ENCODE measurements around the gene TMEM221. TPM values are rescaled to one million over a fixed set of nuclear protein-coding genes. Genes with fewer than 3 reads are reported as not detected.

TMEM221 gene
- total and polyA plus RNA-seq, 10 of the 15 experiments (the other 5 are each of a cell fraction or from before 2014, with no cell fraction given) = 0.04 to 0.24 TPM; not detected in 8

DNA sequence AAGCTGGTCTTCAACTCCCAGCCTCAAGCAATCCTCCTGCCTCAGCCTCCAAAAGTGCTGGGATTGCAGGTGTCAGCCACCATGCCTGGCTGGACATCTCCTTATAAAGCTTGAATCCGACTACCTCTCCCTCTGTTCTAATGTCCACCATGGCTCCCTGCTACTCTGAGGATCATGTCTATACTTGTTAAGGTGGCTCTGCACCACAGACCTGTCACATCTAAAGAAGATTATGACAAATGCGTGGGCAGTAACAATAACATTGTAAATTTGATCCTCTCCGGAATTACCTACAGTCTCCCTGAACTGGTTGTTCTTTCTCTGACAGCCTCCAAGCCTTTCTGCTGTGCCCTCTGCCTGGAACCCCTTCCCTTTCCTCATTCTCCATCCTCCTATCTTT is 10.5 kb upstream of the TMEM221 start:
- in situ Hi-C loops (cut with MboI) = no loop called here
- ChIA-PET RAD21 (ENCODE audit: unreplicated experiment) (no interaction called here), POLR2A (interaction anchor here (0.9 kb wide), 1 partner anchor 8 kb away, joined by 10 read pairs; no protein-coding TSS in a partner anchor), CTCF (no interaction called here), SMC1A (ENCODE audit: uncharacterized antibody, unreplicated experiment) (interaction anchor here (0.6 kb wide), 1 partner anchor 129 kb away, joined by 3 read pairs; no protein-coding TSS in a partner anchor)
- no peak overlapping the region for H3K4me2 ChIP-seq (ENCODE audit: control insufficient read depth, insufficient read depth)
- ATAC-seq (no peak), DNase-seq (ENCODE audit: low read depth, low spot score) (no peak), FAIRE-seq (no peak)
- H3K4me1 ChIP-seq (ENCODE audit: control insufficient read depth, insufficient read depth, low read length) = no peaks in the 10 kb centered on the region
- no TSS peak for BruUV-seq (replicated peaks)
- 31% methylated on average over 3 of the region's 3 CpGs for WGBS (ENCODE audit: insufficient coverage, insufficient replicate concordance, low lambda C conversion rate, missing lambda C conversion rate)
- no peak overlapping the region for H3K4me3 ChIP-seq
- no peak overlapping the region for H3K9ac ChIP-seq (ENCODE audit: control insufficient read depth, insufficient read depth, low read length)
- H2AFZ ChIP-seq (ENCODE audit: control insufficient read depth, low read depth, low read length) = no peak overlapping the region
- intact Hi-C loops (cut with micrococcal nuclease; ENCODE audit: unreplicated experiment) = no loop called here
- no peaks in the 10 kb centered on the region for H3K79me2 ChIP-seq (ENCODE audit: control insufficient read depth, insufficient read depth, low read length)
- no peaks in the 10 kb centered on the region for H4K20me1 ChIP-seq (ENCODE audit: control insufficient read depth, insufficient read depth)
- H3K27ac ChIP-seq (ENCODE audit: control insufficient read depth, insufficient read depth) = no peak overlapping the region
- no peaks in the 10 kb centered on the region for H3K9me3 ChIP-seq (replicated peaks; ENCODE audit: control insufficient read depth, insufficient read depth, low read length)
- H3K27me3 ChIP-seq (replicated peaks in 1 of 2; ENCODE audit: control insufficient read depth in 2 of 2, insufficient read depth in 2 of 2, low read length in 1 of 2) = peaks cover 3 to 7% of the 10 kb centered on the region in 2 experiments; a peak in 2 of 4 replicates
- no peaks in the 10 kb centered on the region for H3K36me3 ChIP-seq (ENCODE audit: control insufficient read depth in 2 of 2, insufficient read depth in 2 of 2, low read length in 1 of 2)
- TF ChIP-seq RUNX3 (IDR thresholded peaks at IDR 0.05; ENCODE audit: low read length) (peak; percentile 33; the same call in 1 of the 2 replicates), BRCA1 (IDR thresholded peaks at IDR 0.05; ENCODE audit: low read depth, low read length) (no peak), TCF12 (IDR thresholded peaks at IDR 0.05; ENCODE audit: low read depth, low read length) (no peak), ATF7 (IDR thresholded peaks at IDR 0.05; ENCODE audit: low read depth) (no peak), ESRRA (IDR thresholded peaks at IDR 0.05; ENCODE audit: low read length) (no peak)

DNA sequence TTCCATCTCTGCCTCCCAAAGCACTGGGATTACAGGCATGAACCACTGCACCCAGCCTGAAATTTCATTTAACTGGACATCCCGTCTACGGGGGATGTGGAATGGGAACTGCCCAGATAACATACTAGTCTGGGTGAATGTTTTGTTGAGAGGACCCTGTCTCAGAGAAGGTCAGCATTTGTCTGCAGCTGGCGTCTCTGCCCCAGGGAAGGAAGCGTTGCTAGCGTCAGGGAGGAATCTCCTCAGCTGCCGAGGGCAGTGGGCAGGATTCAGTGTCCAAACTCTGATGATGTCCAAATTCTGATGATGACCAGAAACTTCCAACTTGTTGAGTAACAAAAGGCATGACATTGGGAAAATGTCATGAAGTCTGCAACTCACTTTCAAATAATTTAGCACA is 9.1 kb upstream of the TMEM221 start:
- CTCF ChIA-PET = interaction anchor here (0.5 to 0.9 kb wide), 2 partner anchors 8 to 61 kb away, joined by 3 read pairs; no protein-coding TSS in a partner anchor
- SMC1A ChIA-PET (ENCODE audit: uncharacterized antibody, unreplicated experiment) = interaction anchor here (0.9 kb wide), 1 partner anchor 284 kb away, joined by 3 read pairs; no protein-coding TSS in a partner anchor
- ATAC-seq = no peak
- H3K79me2 ChIP-seq (ENCODE audit: control insufficient read depth, insufficient read depth, low read length) = no peaks in the 10 kb centered on the region
- no peaks in the 10 kb centered on the region for H3K36me3 ChIP-seq (ENCODE audit: control insufficient read depth in 2 of 2, insufficient read depth in 2 of 2, low read length in 1 of 2)
- in situ Hi-C loops (cut with MboI) (no loop called here), intact Hi-C loops (cut with micrococcal nuclease; ENCODE audit: unreplicated experiment) (no loop called here)
- no peaks in the 10 kb centered on the region for H4K20me1 ChIP-seq (ENCODE audit: control insufficient read depth, insufficient read depth)
- H3K4me1 ChIP-seq (ENCODE audit: control insufficient read depth, insufficient read depth, low read length) = no peaks in the 10 kb centered on the region
- H3K27me3 ChIP-seq (replicated peaks in 1 of 2; ENCODE audit: control insufficient read depth in 2 of 2, insufficient read depth in 2 of 2, low read length in 1 of 2) = peaks cover 3 to 7% of the 10 kb centered on the region in 2 experiments; a peak in 2 of 4 replicates
- no peaks in the 10 kb centered on the region for H3K9me3 ChIP-seq (replicated peaks; ENCODE audit: control insufficient read depth, insufficient read depth, low read length)
- no peak for DNase-seq (ENCODE audit: low read depth, low spot score)
- RAD21 ChIA-PET (ENCODE audit: unreplicated experiment) = no interaction called here
- no peak overlapping the region for H3K4me3 ChIP-seq
- BruUV-seq (replicated peaks) = no TSS peak
- POLR2A ChIA-PET = interaction anchor here (0.6 to 0.9 kb wide), 2 partner anchors 29 to 187 kb away, joined by 3 read pairs; no protein-coding TSS in a partner anchor
- WGBS (ENCODE audit: insufficient coverage, insufficient replicate concordance, low lambda C conversion rate, missing lambda C conversion rate) = 74% methylated on average over 6 of the region's 6 CpGs
- H3K4me2 ChIP-seq (ENCODE audit: control insufficient read depth, insufficient read depth) = no peak overlapping the region
- FAIRE-seq = no peak
- no peak overlapping the region for H3K9ac ChIP-seq (ENCODE audit: control insufficient read depth, insufficient read depth, low read length)
- H3K27ac ChIP-seq (ENCODE audit: control insufficient read depth, insufficient read depth) = no peak overlapping the region
- H2AFZ ChIP-seq (ENCODE audit: control insufficient read depth, low read depth, low read length) = no peak overlapping the region
- TF ChIP-seq, protein P1, sequence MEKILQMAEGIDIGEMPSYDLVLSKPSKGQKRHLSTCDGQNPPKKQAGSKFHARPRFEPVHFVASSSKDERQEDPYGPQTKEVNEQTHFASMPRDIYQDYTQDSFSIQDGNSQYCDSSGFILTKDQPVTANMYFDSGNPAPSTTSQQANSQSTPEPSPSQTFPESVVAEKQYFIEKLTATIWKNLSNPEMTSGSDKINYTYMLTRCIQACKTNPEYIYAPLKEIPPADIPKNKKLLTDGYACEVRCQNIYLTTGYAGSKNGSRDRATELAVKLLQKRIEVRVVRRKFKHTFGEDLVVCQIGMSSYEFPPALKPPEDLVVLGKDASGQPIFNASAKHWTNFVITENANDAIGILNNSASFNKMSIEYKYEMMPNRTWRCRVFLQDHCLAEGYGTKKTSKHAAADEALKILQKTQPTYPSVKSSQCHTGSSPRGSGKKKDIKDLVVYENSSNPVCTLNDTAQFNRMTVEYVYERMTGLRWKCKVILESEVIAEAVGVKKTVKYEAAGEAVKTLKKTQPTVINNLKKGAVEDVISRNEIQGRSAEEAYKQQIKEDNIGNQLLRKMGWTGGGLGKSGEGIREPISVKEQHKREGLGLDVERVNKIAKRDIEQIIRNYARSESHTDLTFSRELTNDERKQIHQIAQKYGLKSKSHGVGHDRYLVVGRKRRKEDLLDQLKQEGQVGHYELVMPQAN (conservative IDR thresholded peaks at IDR 0.05) = no peak
- no peak for TF ChIP-seq STAT3 (IDR thresholded peaks at IDR 0.05; ENCODE audit: low read depth, low read length)
- TF ChIP-seq, protein P2, sequence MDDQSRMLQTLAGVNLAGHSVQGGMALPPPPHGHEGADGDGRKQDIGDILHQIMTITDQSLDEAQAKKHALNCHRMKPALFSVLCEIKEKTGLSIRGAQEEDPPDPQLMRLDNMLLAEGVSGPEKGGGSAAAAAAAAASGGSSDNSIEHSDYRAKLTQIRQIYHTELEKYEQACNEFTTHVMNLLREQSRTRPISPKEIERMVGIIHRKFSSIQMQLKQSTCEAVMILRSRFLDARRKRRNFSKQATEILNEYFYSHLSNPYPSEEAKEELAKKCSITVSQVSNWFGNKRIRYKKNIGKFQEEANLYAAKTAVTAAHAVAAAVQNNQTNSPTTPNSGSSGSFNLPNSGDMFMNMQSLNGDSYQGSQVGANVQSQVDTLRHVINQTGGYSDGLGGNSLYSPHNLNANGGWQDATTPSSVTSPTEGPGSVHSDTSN (IDR thresholded peaks at IDR 0.05; ENCODE audit: insufficient replicate concordance, low read depth, low read length) = no peak
- no peak for TF ChIP-seq ESRRA (IDR thresholded peaks at IDR 0.05; ENCODE audit: low read length)
- TF ChIP-seq, protein P3, sequence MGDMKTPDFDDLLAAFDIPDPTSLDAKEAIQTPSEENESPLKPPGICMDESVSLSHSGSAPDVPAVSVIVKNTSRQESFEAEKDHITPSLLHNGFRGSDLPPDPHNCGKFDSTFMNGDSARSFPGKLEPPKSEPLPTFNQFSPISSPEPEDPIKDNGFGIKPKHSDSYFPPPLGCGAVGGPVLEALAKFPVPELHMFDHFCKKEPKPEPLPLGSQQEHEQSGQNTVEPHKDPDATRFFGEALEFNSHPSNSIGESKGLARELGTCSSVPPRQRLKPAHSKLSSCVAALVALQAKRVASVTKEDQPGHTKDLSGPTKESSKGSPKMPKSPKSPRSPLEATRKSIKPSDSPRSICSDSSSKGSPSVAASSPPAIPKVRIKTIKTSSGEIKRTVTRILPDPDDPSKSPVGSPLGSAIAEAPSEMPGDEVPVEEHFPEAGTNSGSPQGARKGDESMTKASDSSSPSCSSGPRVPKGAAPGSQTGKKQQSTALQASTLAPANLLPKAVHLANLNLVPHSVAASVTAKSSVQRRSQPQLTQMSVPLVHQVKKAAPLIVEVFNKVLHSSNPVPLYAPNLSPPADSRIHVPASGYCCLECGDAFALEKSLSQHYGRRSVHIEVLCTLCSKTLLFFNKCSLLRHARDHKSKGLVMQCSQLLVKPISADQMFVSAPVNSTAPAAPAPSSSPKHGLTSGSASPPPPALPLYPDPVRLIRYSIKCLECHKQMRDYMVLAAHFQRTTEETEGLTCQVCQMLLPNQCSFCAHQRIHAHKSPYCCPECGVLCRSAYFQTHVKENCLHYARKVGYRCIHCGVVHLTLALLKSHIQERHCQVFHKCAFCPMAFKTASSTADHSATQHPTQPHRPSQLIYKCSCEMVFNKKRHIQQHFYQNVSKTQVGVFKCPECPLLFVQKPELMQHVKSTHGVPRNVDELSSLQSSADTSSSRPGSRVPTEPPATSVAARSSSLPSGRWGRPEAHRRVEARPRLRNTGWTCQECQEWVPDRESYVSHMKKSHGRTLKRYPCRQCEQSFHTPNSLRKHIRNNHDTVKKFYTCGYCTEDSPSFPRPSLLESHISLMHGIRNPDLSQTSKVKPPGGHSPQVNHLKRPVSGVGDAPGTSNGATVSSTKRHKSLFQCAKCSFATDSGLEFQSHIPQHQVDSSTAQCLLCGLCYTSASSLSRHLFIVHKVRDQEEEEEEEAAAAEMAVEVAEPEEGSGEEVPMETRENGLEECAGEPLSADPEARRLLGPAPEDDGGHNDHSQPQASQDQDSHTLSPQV (IDR thresholded peaks at IDR 0.05) = no peak
- TF ChIP-seq SMAD1 (IDR thresholded peaks at IDR 0.05; ENCODE audit: low read depth, partially characterized antibody) = no peak
